PC-3 (cell line): ENCODE results near the gene ATL1. TPM values are rescaled to one million over a fixed set of nuclear protein-coding genes. Genes with fewer than 3 reads are reported as not detected.

Source experiments
- ATAC-seq: fragments of 200-7000 bp; cut with Tn5 transposase; 2 replicates; pipeline ENCODE4 v1.9.1; 2020; ENCODE audit warnings: mild to moderate bottlenecking, moderate library complexity
- BruUV-seq: library from RNA; stranded (reverse); fragments of 400-500 nt; replicated peaks from 2 replicates; lab custom pipeline; 2021; lab: Mats Ljungman, UMichigan
- CTCF ChIA-PET: fragments of 300-600 bp; sonication (Branson Sonifier 250); formaldehyde crosslinking; loops from one replicate; lab custom pipeline; 2022; ENCODE audit warnings: antibody characterized with exemption; lab: Charles Lee
- POLR2A ChIA-PET: fragments of 300-600 bp; sonication (Branson Sonifier 250); formaldehyde crosslinking; loops from one replicate; lab custom pipeline; 2022; ENCODE audit warnings: antibody characterized with exemption; ENCODE audit not compliant: unreplicated experiment; lab: Charles Lee
- DNase-seq: peaks from one replicate; pipeline ENCODE4 v3.0.0-alpha.2; 2015
- H2AFZ ChIP-seq: fragments of 300-600 bp; sonication (generic); 2 replicates; pipeline ENCODE4 v1.6.0; 2016; ENCODE audit warnings: antibody characterized with exemption, low read length
- H3F3A ChIP-seq: fragments of 300-600 bp; sonication (generic); one replicate; pipeline ENCODE4 v1.6.0; 2017; ENCODE audit warnings: antibody characterized with exemption, low read length, control low read depth, mild to moderate bottlenecking; ENCODE audit not compliant: unreplicated experiment
- H3K27ac ChIP-seq: fragments of 300-600 bp; sonication (generic); 2 replicates; pipeline ENCODE4 v1.5.1; 2016; ENCODE audit warnings: mild to moderate bottlenecking, low read length
- H3K27me3 ChIP-seq: fragments of 300-600 bp; sonication (generic); 2 replicates; pipeline ENCODE4 v1.6.1; 2016; ENCODE audit warnings: low read length, mixed read lengths
- H3K36me3 ChIP-seq: fragments of 300-600 bp; sonication (generic); 2 replicates; pipeline ENCODE4 v1.6.1; 2016; ENCODE audit warnings: low read depth, mixed run types, low read length, mixed read lengths
- H3K4me1 ChIP-seq: fragments of 300-600 bp; sonication (generic); 2 replicates; pipeline ENCODE4 v1.5.1; 2016; ENCODE audit warnings: low read length; ENCODE audit not compliant: insufficient read depth
- H3K4me2 ChIP-seq: fragments of 300-600 bp; sonication (generic); 2 replicates; pipeline ENCODE4 v1.6.0; 2016; ENCODE audit warnings: low read length
- H3K4me3 ChIP-seq: fragments of 300-600 bp; sonication (generic); 2 replicates; pipeline ENCODE4 v1.5.1; 2016; ENCODE audit warnings: mild to moderate bottlenecking, low read length, mixed read lengths
- H3K79me2 ChIP-seq: fragments of 300-600 bp; sonication (generic); 2 replicates; pipeline ENCODE4 v1.6.1; 2017; ENCODE audit warnings: low read length, mixed read lengths
- H3K9ac ChIP-seq: fragments of 300-600 bp; sonication (generic); 2 replicates; pipeline ENCODE4 v1.6.0; 2016; ENCODE audit warnings: mild to moderate bottlenecking, low read length
- H3K9me2 ChIP-seq: fragments of 300-600 bp; sonication (generic); replicated peaks from 2 replicates; pipeline ENCODE4 v1.6.1; 2016; ENCODE audit warnings: mixed run types, low read length, mixed read lengths
- H3K9me3 ChIP-seq: fragments of 300-600 bp; sonication (generic); 2 replicates; pipeline ENCODE4 v1.6.1; 2016; ENCODE audit warnings: low read length, mixed read lengths
- H4K20me1 ChIP-seq: fragments of 300-600 bp; sonication (generic); 2 replicates; pipeline ENCODE4 v1.6.1; 2016; ENCODE audit warnings: low read length, mixed read lengths
- EZH2 ChIP-seq: fragments of 300-600 bp; sonication (generic); IDR thresholded peaks from one replicate; pipeline ENCODE4 v1.6.1; 2017; ENCODE audit warnings: antibody characterized with exemption, mild to moderate bottlenecking, low read length; ENCODE audit not compliant: unreplicated experiment
- EZH2phosphoT487 ChIP-seq: fragments of 300-600 bp; sonication (generic); IDR thresholded peaks from 2 replicates; pipeline ENCODE4 v1.6.1; 2018; ENCODE audit warnings: mild to moderate bottlenecking, antibody characterized with exemption, low read length, borderline replicate concordance
- intact Hi-C: fragments of 100-400 bp; cut with micrococcal nuclease; formaldehyde crosslinking; loops from 2 replicates; pipeline ENCODE4 v1.9.0; 2023
- total RNA-seq: library from RNA; depleted of rRNA; stranded (reverse); fragments of >200 nt; gene quantifications from 2 replicates; pipeline ENCODE4 v1.2.3, GENCODE V29; 2014
- TF ChIP-seq, protein P1 (sequence below): fragments of 300-600 bp; sonication (generic); conservative IDR thresholded peaks from 2 replicates; pipeline ENCODE4 v1.5.1; 2017; ENCODE audit warnings: antibody characterized with exemption, low read depth, mild to moderate bottlenecking, low read length

The ATL1 gene
- total RNA-seq, 1 experiment from 2014 or later: 1.3 TPM

DNA sequence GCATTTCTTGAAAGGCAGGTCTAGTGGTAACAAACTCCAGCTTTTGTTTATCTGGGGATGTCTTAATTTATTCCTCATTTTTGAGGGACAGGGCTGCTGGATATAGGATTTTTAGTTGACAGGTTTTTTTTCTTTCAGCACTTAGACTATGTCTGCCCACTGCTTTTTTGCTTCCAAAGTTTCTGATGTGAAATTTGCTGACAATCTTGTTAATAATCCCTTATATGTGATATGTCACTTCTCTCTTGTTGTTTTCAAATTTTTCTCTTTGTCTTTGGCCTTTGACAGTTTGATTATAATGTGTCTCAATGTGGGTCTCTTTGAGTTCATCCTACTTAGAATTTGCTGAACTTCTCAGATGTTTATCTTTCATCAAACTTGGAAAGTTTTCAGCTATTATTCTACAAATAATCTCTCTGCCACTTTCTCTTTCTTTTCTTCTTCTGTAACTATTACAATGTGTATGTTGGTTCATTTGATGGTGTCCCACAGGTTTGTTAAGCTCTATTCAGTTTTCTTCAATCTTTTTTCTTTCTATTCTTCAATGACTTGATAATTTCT lies 9.8 kb downstream of the ATL1 start:
- H4K20me1 ChIP-seq: no peaks in the 10 kb centered on the region
- intact Hi-C loops: loop anchor here (1.0 kb wide), 1 partner anchor 10 kb away; no protein-coding TSS in a partner anchor
- no peak overlapping the region for H3K9ac ChIP-seq
- no peak overlapping the region for H3K4me3 ChIP-seq
- ChIA-PET CTCF (interaction anchor here (0.7 kb wide), 1 partner anchor 1671 kb away, joined by 6 read pairs; no protein-coding TSS in a partner anchor), POLR2A (interaction anchor here (0.7 kb wide), 1 partner anchor 247 kb away, joined by 4 read pairs; no protein-coding TSS in a partner anchor)
- no peak overlapping the region for H2AFZ ChIP-seq
- no peak for DNase-seq
- TF ChIP-seq EZH2 (no peak), EZH2phosphoT487 (no peak)
- TF ChIP-seq, protein P1, sequence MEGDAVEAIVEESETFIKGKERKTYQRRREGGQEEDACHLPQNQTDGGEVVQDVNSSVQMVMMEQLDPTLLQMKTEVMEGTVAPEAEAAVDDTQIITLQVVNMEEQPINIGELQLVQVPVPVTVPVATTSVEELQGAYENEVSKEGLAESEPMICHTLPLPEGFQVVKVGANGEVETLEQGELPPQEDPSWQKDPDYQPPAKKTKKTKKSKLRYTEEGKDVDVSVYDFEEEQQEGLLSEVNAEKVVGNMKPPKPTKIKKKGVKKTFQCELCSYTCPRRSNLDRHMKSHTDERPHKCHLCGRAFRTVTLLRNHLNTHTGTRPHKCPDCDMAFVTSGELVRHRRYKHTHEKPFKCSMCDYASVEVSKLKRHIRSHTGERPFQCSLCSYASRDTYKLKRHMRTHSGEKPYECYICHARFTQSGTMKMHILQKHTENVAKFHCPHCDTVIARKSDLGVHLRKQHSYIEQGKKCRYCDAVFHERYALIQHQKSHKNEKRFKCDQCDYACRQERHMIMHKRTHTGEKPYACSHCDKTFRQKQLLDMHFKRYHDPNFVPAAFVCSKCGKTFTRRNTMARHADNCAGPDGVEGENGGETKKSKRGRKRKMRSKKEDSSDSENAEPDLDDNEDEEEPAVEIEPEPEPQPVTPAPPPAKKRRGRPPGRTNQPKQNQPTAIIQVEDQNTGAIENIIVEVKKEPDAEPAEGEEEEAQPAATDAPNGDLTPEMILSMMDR: no peak
- H3K4me2 ChIP-seq: no peak overlapping the region
- no peaks in the 10 kb centered on the region for H3F3A ChIP-seq
- H3K27ac ChIP-seq: no peak overlapping the region
- no peaks in the 10 kb centered on the region for H3K79me2 ChIP-seq
- peaks cover 11% of the 10 kb centered on the region for H3K4me1 ChIP-seq
- H3K36me3 ChIP-seq: 0 out of 2 replicates have a peak, but pooled peaks cover 6% of the 10 kb centered on the region
- no TSS peak for BruUV-seq
- H3K27me3 ChIP-seq: no peaks in the 10 kb centered on the region
- peaks cover 8% of the 10 kb centered on the region; the same call in 1 of the 2 replicates for H3K9me3 ChIP-seq
- H3K9me2 ChIP-seq: no peaks in the 10 kb centered on the region
- ATAC-seq: no peak

DNA sequence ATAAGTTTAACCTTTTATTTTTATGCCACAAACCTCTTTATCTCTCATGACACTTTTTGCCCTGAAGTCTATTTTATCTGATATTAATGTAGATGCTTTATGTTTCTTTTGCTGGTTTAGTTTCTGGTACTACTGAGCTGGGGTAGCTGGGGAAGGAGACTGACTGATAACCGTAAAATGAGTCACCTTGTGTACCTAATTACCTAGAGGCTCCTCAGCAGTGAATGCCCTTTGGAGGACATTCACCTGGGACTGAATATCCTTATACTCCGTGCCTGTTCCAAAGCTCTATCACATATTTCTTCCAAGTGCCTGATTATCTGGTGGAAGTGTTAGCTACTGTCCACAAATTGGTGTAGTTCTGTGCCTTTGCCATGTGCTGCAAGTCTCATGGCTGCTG lies 13.9 kb downstream of the ATL1 start:
- CTCF ChIA-PET: interaction anchor here (0.6 kb wide), 1 partner anchor 27 kb away, joined by 3 read pairs; no protein-coding TSS in a partner anchor
- DNase-seq: peak; percentile 68
- Histone ChIP-seq H3F3A (no peaks in the 10 kb centered on the region), H3K36me3 (0 out of 2 replicates have a peak, but pooled peaks cover 6% of the 10 kb centered on the region), H3K27ac (no peak overlapping the region), H3K4me3 (0 out of 2 replicates have a peak overlapping the region, but pooled peaks have one; percentile 11), H3K27me3 (no peaks in the 10 kb centered on the region), H3K79me2 (no peaks in the 10 kb centered on the region), H3K4me1 (peaks cover 11% of the 10 kb centered on the region), H3K9ac (no peak overlapping the region), H4K20me1 (no peaks in the 10 kb centered on the region), H2AFZ (0 out of 2 replicates have a peak overlapping the region, but pooled peaks have one; percentile 11), H3K4me2 (peak overlapping the region; percentile 53), H3K9me2 (no peaks in the 10 kb centered on the region), H3K9me3 (peaks cover 8% of the 10 kb centered on the region; the same call in 1 of the 2 replicates)
- POLR2A ChIA-PET: interaction anchor here (0.6 to 0.7 kb wide), 3 partner anchors 42 to 1287 kb away, joined by 4 to 8 read pairs (median 7); no protein-coding TSS in a partner anchor
- peak; percentile 97 for ATAC-seq
- no TSS peak for BruUV-seq
- TF ChIP-seq, protein P1: no peak
- TF ChIP-seq EZH2phosphoT487 (no peak), EZH2 (no peak)
- intact Hi-C loops: no loop called here

DNA sequence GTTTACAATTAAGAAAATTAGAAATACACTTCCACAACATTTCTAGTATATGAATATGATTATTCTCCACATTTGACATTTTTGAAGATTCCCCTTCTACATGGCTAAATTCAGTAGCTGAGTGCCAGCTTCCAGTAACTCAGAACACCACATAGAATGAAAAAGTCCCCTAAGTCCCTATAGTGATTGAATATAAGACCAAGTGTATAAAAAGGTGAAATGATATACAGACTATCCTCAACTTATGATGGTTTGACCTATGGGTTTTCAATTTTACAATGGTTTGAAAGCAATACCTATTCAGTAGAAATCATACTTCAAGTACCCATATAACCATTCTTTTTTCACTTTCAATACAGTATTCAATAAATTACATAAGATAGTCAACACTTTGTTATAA lies 15.8 kb downstream of the ATL1 start:
- no peak for DNase-seq
- no peak for ATAC-seq
- no peaks in the 10 kb centered on the region for H3K9me2 ChIP-seq
- POLR2A ChIA-PET: no interaction called here
- no peak overlapping the region for H3K4me2 ChIP-seq
- H3K9me3 ChIP-seq: no peaks in the 10 kb centered on the region
- no TSS peak for BruUV-seq
- CTCF ChIA-PET: no interaction called here
- TF ChIP-seq, protein P1: no peak
- TF ChIP-seq EZH2: no peak
- no peak for TF ChIP-seq EZH2phosphoT487
- intact Hi-C loops: no loop called here
- H3K4me3 ChIP-seq: no peak overlapping the region
- H3K27ac ChIP-seq: no peak overlapping the region
- H3K4me1 ChIP-seq: peaks cover 11% of the 10 kb centered on the region
- H3K36me3 ChIP-seq: no peaks in the 10 kb centered on the region
- no peaks in the 10 kb centered on the region for H3F3A ChIP-seq
- H3K9ac ChIP-seq: no peak overlapping the region
- no peaks in the 10 kb centered on the region for H3K79me2 ChIP-seq
- H2AFZ ChIP-seq: no peak overlapping the region
- H3K27me3 ChIP-seq: no peaks in the 10 kb centered on the region
- no peaks in the 10 kb centered on the region for H4K20me1 ChIP-seq
